ENCODE results near the gene SPAG17. TPM values are rescaled to one million over a fixed set of nuclear protein-coding genes. Genes with fewer than 3 reads are reported as not detected.

SPAG17 gene
- polyA plus RNA-seq, 1 of the 3 experiments (the other 2 are of a cell fraction): not detected

- Histone ChIP-seq H3K4me3 (ENCODE audit: low read depth in 2 of 2, low read length in 1 of 2) (no peak overlapping the region), H4K20me1 (ENCODE audit: insufficient read depth) (no peaks in the 10 kb centered on the region), H3K4me2 (no peak overlapping the region), H3F3A (replicated peaks; ENCODE audit: insufficient read depth) (no peaks in the 10 kb centered on the region), H3K36me3 (replicated peaks in 1 of 2; ENCODE audit: control insufficient read depth in 1 of 2, insufficient read depth in 2 of 2, low read length in 1 of 2) (no peaks in the 10 kb centered on the region), H3K9me2 (no peaks in the 10 kb centered on the region), H3K79me2 (ENCODE audit: insufficient read depth) (no peaks in the 10 kb centered on the region), H3K9ac (no peak overlapping the region), H2AFZ (ENCODE audit: low read depth) (no peak overlapping the region), H3K27ac (ENCODE audit: low read depth in 2 of 2, low read length in 1 of 2) (no peak overlapping the region), H3K9me3 (no peaks in the 10 kb centered on the region), H3K4me1 (ENCODE audit: control insufficient read depth in 1 of 2, insufficient read depth in 2 of 2, low read depth in 1 of 2, low read length in 1 of 2) (no peaks in the 10 kb centered on the region), H3K27me3 (ENCODE audit: insufficient read depth) (peaks cover 6% of the 10 kb centered on the region; the same call in 1 of the 2 replicates)
- ChIA-PET POLR2A (no interaction called here), CTCF (interaction anchor here (0.6 kb wide), 1 partner anchor 501 kb away, joined by 4 read pairs; no protein-coding TSS in a partner anchor)
- DNase-seq: no peak
- no peak for TF ChIP-seq ELF1 (IDR thresholded peaks at IDR 0.05)
- 10% methylated on average over 6 of the region's 6 CpGs for WGBS (ENCODE audit: low lambda C conversion rate)
Measured at GRCh38 chr1:118115567-118116295, 69.3 kb downstream of the SPAG17 start.

GRCh38 chr1:118113261-118113660 lies 71.8 kb downstream of the SPAG17 start:
- TF ChIP-seq GABPA (IDR thresholded peaks at IDR 0.05; ENCODE audit: low read depth) (no peak), TCF12 (IDR thresholded peaks at IDR 0.05) (no peak), SMC3 (IDR thresholded peaks at IDR 0.05; ENCODE audit: low read depth, low read length) (no peak), MEF2A (IDR thresholded peaks at IDR 0.05; ENCODE audit: borderline replicate concordance, low read depth) (no peak), ZBTB33 (IDR thresholded peaks at IDR 0.05; ENCODE audit: borderline replicate concordance, low read depth) (no peak), EP300 (IDR thresholded peaks at IDR 0.05; ENCODE audit: borderline replicate concordance in 1 of 2, low read depth in 1 of 2, low read length in 1 of 2) (no peak), IRF3 (IDR thresholded peaks at IDR 0.05; ENCODE audit: low read depth, low read length) (no peak), RAD21 (IDR thresholded peaks at IDR 0.05; ENCODE audit: low read length) (no peak), SIN3A (IDR thresholded peaks at IDR 0.05; ENCODE audit: borderline replicate concordance, low read depth, low read length) (no peak), RFX5 (IDR thresholded peaks at IDR 0.05; ENCODE audit: low read length) (no peak), USF2 (IDR thresholded peaks at IDR 0.05; ENCODE audit: borderline replicate concordance, low read depth, low read length) (no peak)
- TF ChIP-seq, protein P1, sequence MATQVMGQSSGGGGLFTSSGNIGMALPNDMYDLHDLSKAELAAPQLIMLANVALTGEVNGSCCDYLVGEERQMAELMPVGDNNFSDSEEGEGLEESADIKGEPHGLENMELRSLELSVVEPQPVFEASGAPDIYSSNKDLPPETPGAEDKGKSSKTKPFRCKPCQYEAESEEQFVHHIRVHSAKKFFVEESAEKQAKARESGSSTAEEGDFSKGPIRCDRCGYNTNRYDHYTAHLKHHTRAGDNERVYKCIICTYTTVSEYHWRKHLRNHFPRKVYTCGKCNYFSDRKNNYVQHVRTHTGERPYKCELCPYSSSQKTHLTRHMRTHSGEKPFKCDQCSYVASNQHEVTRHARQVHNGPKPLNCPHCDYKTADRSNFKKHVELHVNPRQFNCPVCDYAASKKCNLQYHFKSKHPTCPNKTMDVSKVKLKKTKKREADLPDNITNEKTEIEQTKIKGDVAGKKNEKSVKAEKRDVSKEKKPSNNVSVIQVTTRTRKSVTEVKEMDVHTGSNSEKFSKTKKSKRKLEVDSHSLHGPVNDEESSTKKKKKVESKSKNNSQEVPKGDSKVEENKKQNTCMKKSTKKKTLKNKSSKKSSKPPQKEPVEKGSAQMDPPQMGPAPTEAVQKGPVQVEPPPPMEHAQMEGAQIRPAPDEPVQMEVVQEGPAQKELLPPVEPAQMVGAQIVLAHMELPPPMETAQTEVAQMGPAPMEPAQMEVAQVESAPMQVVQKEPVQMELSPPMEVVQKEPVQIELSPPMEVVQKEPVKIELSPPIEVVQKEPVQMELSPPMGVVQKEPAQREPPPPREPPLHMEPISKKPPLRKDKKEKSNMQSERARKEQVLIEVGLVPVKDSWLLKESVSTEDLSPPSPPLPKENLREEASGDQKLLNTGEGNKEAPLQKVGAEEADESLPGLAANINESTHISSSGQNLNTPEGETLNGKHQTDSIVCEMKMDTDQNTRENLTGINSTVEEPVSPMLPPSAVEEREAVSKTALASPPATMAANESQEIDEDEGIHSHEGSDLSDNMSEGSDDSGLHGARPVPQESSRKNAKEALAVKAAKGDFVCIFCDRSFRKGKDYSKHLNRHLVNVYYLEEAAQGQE (IDR thresholded peaks at IDR 0.05; ENCODE audit: low read depth, low read length): no peak
- 0% methylated on average over 1 of the region's 1 CpG for WGBS (ENCODE audit: low lambda C conversion rate)
- Histone ChIP-seq H3K4me1 (ENCODE audit: control insufficient read depth in 1 of 2, insufficient read depth in 2 of 2, low read depth in 1 of 2, low read length in 1 of 2) (no peaks in the 10 kb centered on the region), H3F3A (replicated peaks; ENCODE audit: insufficient read depth) (no peaks in the 10 kb centered on the region), H3K9ac (no peak overlapping the region), H3K27me3 (ENCODE audit: insufficient read depth) (peaks cover 6% of the 10 kb centered on the region; the same call in 1 of the 2 replicates), H3K36me3 (replicated peaks in 1 of 2; ENCODE audit: control insufficient read depth in 1 of 2, insufficient read depth in 2 of 2, low read length in 1 of 2) (no peaks in the 10 kb centered on the region), H3K4me3 (ENCODE audit: low read depth in 2 of 2, low read length in 1 of 2) (no peak overlapping the region), H3K79me2 (ENCODE audit: insufficient read depth) (no peaks in the 10 kb centered on the region), H2AFZ (ENCODE audit: low read depth) (no peak overlapping the region), H3K9me2 (no peaks in the 10 kb centered on the region), H3K27ac (ENCODE audit: low read depth in 2 of 2, low read length in 1 of 2) (no peak overlapping the region), H4K20me1 (ENCODE audit: insufficient read depth) (no peaks in the 10 kb centered on the region), H3K9me3 (no peaks in the 10 kb centered on the region), H3K4me2 (no peak overlapping the region)
- ChIA-PET POLR2A (no interaction called here), CTCF (no interaction called here)
- no peak for DNase-seq
